Activated CD4-positive, alpha-beta T cell treated with anti-CD3 and anti-CD28 coated beads for 48 hours (primary cell): ENCODE measurements around the gene TACC3.
A peak's percentile ranks its signal among the peaks of the same experiment; 100 is the strongest.

Experiments
- DNase-seq: peaks from one replicate; pipeline ENCODE4 v3.0.0-alpha.2; 2020

TACC3 gene

GRCh38 chr4:1725521-1725920 lies 4.2 kb downstream of the TACC3 start:
- DNase-seq = no peak

- DNase-seq = peak; percentile 93
Measured at GRCh38 chr4:1726146-1726934, 5.0 kb downstream of the TACC3 start.

GRCh38 chr4:1727117-1728031 lies 6.1 kb downstream of the TACC3 start:
- no peak for DNase-seq

- no peak for DNase-seq
Measured at GRCh38 chr4:1728061-1728980, 7.0 kb downstream of the TACC3 start.

GRCh38 chr4:1730532-1731135 lies 9.3 kb downstream of the TACC3 start:
- no peak for DNase-seq

GRCh38 chr4:1731180-1731579 lies 9.9 kb downstream of the TACC3 start:
- DNase-seq = peak; percentile 39

- DNase-seq = no peak
Measured at GRCh38 chr4:1732911-1733310, 11.6 kb downstream of the TACC3 start.

- no peak for DNase-seq
Measured at GRCh38 chr4:1735215-1735614, 13.9 kb downstream of the TACC3 start.

GRCh38 chr4:1736812-1737211 lies 15.5 kb downstream of the TACC3 start:
- DNase-seq = no peak

GRCh38 chr4:1737666-1738065 lies 16.3 kb downstream of the TACC3 start:
- DNase-seq = no peak

GRCh38 chr4:1738410-1738809 lies 17.1 kb downstream of the TACC3 start:
- DNase-seq = no peak

- no peak for DNase-seq
Measured at GRCh38 chr4:1739358-1739757, 18.0 kb downstream of the TACC3 start.

- no peak for DNase-seq
Measured at GRCh38 chr4:1740021-1740545, 18.8 kb downstream of the TACC3 start.

- DNase-seq = no peak
Measured at GRCh38 chr4:1741208-1741607, 19.9 kb downstream of the TACC3 start.

GRCh38 chr4:1743551-1743950 lies 22.2 kb downstream of the TACC3 start:
- DNase-seq = no peak

- no peak for DNase-seq
Measured at GRCh38 chr4:1743975-1744374, 22.7 kb downstream of the TACC3 start.

GRCh38 chr4:1744552-1744951 lies 23.2 kb downstream of the TACC3 start:
- DNase-seq = no peak

GRCh38 chr4:1745165-1745564 lies 23.8 kb downstream of the TACC3 start:
- no peak for DNase-seq

GRCh38 chr4:1745697-1746096 lies 24.4 kb downstream of the TACC3 start:
- DNase-seq = no peak

GRCh38 chr4:1746265-1746691 lies 25.0 kb downstream of the TACC3 start:
- peak; percentile 90 for DNase-seq

GRCh38 chr4:1746919-1747602 lies 25.7 kb downstream of the TACC3 start:
- no peak for DNase-seq

GRCh38 chr4:1747603-1747967 lies 26.3 kb downstream of the TACC3 start:
- DNase-seq = no peak
